Peyer's patch (tissue), 4 donors: ENCODE results near the gene MTNR1A. TPM values are rescaled to one million over a fixed set of nuclear protein-coding genes. Genes with fewer than 3 reads are reported as not detected.
A peak's percentile ranks its signal among the peaks of the same experiment; 100 is the strongest.

ENCODE experiments used
- DNase-seq, 3 donors: peaks; one replicate each; pipeline ENCODE4 v3.0.0-alpha.2; 2017 to 2019
- H3K27ac ChIP-seq, 4 donors: fragments of 200-600 bp; sonication (generic); one replicate each; pipeline ENCODE4 v1.5.1; 2016 to 2019
- H3K27me3 ChIP-seq, 2 donors: fragments of 200-600 bp; sonication (generic); one replicate each; pipeline ENCODE4 v1.5.1; 2019
- H3K36me3 ChIP-seq, 3 donors: fragments of 200-600 bp; sonication (generic); one replicate each; pipeline ENCODE4 v1.5.1; 2016 to 2019
- H3K4me1 ChIP-seq, 4 donors: fragments of 200-600 bp; sonication (generic); one replicate each; pipeline ENCODE4 v1.5.1; 2016 to 2019
- H3K4me3 ChIP-seq, 4 donors: fragments of 200-600 bp; sonication (generic); 1 replicate in 3 of 4; 2 replicates in 1 of 4; pipeline ENCODE4 v1.5.1; 2016 to 2019; ENCODE audit warnings: mild to moderate bottlenecking in 1 of 4
- H3K9me3 ChIP-seq, 4 donors: fragments of 200-600 bp; sonication (generic); one replicate each; pipeline ENCODE4 v1.5.1; 2016 to 2019; ENCODE audit warnings: mild to moderate bottlenecking in 1 of 4
- CTCF ChIP-seq, 6 experiments: fragments of 450-650 bp in 4 of 6; fragments of 200-600 bp in 2 of 6; sonication (generic) in 1 of 6; IDR thresholded peaks; one replicate each; pipeline ENCODE4 v1.5.1; 2017 to 2019; ENCODE audit warnings: antibody characterized with exemption in 6 of 6, mild to moderate bottlenecking in 3 of 6, moderate library complexity in 1 of 6
- POLR2A ChIP-seq, 2 donors: fragments of 450-650 bp; IDR thresholded peaks; one replicate each; pipeline ENCODE4 v1.5.1; 2017; ENCODE audit warnings: antibody characterized with exemption in 2 of 2, mild to moderate bottlenecking in 2 of 2, moderate library complexity in 2 of 2
- small RNA-seq, 2 donors: library from RNA; depleted of rRNA; stranded (forward); fragments of <200 nt; gene quantifications; one replicate each; pipeline ENCODE3, GENCODE V24; 2016
- total RNA-seq, 4 donors: library from RNA; depleted of rRNA; stranded (reverse); fragments of >200 nt; gene quantifications; one replicate each; pipeline ENCODE4 v1.1.0, GENCODE V29; 2016

MTNR1A gene
- total RNA-seq, 4 donors from 2014 or later: not detected

GRCh38 chr4:186486172-186486571 is 69.2 kb downstream of the MTNR1A start:
- Histone ChIP-seq H3K4me1 (no peaks in the 10 kb centered on the region), H3K9me3 (no peaks in the 10 kb centered on the region), H3K27me3 (no peaks in the 10 kb centered on the region), H3K4me3 (no peak overlapping the region), H3K27ac (no peak overlapping the region), H3K36me3 (no peaks in the 10 kb centered on the region)
- TF ChIP-seq POLR2A (IDR thresholded peaks at IDR 0.05): no peak
- TF ChIP-seq CTCF (IDR thresholded peaks at IDR 0.05): no peak
- no peak for DNase-seq

GRCh38 chr4:186485561-186486062 is 69.8 kb downstream of the MTNR1A start:
- Histone ChIP-seq H3K4me3 (peak overlapping the region in 1 of 4 donors; percentile 23), H3K27me3 (no peaks in the 10 kb centered on the region), H3K36me3 (no peaks in the 10 kb centered on the region), H3K9me3 (no peaks in the 10 kb centered on the region), H3K27ac (no peak overlapping the region), H3K4me1 (no peaks in the 10 kb centered on the region)
- no peak for DNase-seq
- TF ChIP-seq POLR2A (IDR thresholded peaks at IDR 0.05): no peak
- no peak for TF ChIP-seq CTCF (IDR thresholded peaks at IDR 0.05)

GRCh38 chr4:186485150-186485549 is 70.2 kb downstream of the MTNR1A start:
- Histone ChIP-seq H3K4me1 (no peaks in the 10 kb centered on the region), H3K36me3 (no peaks in the 10 kb centered on the region), H3K9me3 (no peaks in the 10 kb centered on the region), H3K4me3 (peak overlapping the region in 1 of 4 donors; percentile 23), H3K27ac (no peak overlapping the region), H3K27me3 (no peaks in the 10 kb centered on the region)
- no peak for DNase-seq
- TF ChIP-seq CTCF (IDR thresholded peaks at IDR 0.05): no peak

- TF ChIP-seq CTCF (IDR thresholded peaks at IDR 0.05) (no peak), POLR2A (IDR thresholded peaks at IDR 0.05) (no peak)
- Histone ChIP-seq H3K9me3 (no peaks in the 10 kb centered on the region), H3K4me1 (no peaks in the 10 kb centered on the region), H3K36me3 (no peaks in the 10 kb centered on the region), H3K4me3 (no peak overlapping the region), H3K27me3 (no peaks in the 10 kb centered on the region), H3K27ac (no peak overlapping the region)
- DNase-seq: no peak
Observed at GRCh38 chr4:186483656-186484055, 71.7 kb downstream of the MTNR1A start.

Small RNA genes within 50 kb of the gene (small RNA-seq; reads per million reads assigned to genes)
- gene RNU6-1055P: 0 reads per million in 2 donors

Other genes starting within 250 kb of the MTNR1A start
- gene FAT1, start 168.3 kb upstream of the MTNR1A start, total RNA-seq: 100 to 1,000 TPM in 3 of 4 donors, 10 to 100 TPM in 1; 88.3 to 580 (median 468) TPM